ENCODE data around the gene SSBP2.

SSBP2 gene

DNA sequence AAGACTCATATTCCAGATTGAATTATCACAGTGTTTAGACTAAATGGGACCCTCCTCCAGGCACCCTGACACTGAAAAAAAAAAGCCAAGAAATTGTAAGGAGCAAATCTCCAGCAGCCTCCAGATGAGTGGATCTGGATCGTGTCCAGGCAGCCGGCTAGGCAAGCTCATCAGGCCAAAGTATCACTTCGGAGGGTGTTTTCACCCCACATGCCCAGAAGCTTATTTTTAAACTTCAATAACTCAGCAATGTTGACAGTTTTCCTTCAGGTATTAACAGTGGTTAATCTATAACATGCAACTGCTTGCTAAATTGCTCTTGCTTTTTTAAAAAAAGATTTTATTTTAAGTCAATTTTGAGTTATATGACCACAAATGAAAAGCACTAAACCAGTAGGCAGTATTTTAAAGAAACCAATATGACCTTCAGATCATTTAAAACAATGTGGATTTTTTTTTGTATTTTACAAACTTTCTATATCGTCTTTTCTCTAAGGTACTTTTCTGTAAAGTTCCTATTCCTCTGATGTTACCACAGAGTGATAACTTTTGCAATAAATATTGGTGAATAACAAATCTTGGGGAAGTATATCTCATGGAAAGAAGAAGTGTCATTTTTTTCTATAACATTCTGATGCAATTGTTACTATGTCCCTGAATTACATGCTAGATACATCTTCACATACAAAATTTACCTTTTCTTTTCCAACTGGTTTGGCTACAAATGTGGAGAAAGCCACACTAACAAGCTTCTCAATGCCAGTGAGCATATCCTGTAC, 387.6 kb downstream of the SSBP2 start:
- DNase-seq: no peak

All from NCI-H146 (cell line).